Fibroblast of pulmonary artery (primary cell): ENCODE data around the gene RAB6A.

ENCODE experiments used
- DNase-seq: peaks from one replicate; pipeline ENCODE4 v3.0.0-alpha.2; 2010; ENCODE audit warnings: low read depth
- H3K4me3 ChIP-seq: replicated peaks from 2 replicates; pipeline ENCODE4 v1.5.1; 2011; ENCODE audit warnings: low read depth, mild to moderate bottlenecking, control low read depth, low read length, moderate library complexity
- CTCF ChIP-seq: IDR thresholded peaks from 2 replicates; pipeline ENCODE4 v1.5.1; 2011; ENCODE audit warnings: mild to moderate bottlenecking, control low read depth, low read length, inconsistent platforms; ENCODE audit errors: missing control alignments

RAB6A gene

GRCh38 chr11:73640592-73640991 lies 120.3 kb downstream of the RAB6A start:
- no peak for DNase-seq
- no peak for TF ChIP-seq CTCF
- no peak overlapping the region for H3K4me3 ChIP-seq

- TF ChIP-seq CTCF, result no peak
- no peak overlapping the region for H3K4me3 ChIP-seq
- no peak for DNase-seq
These were observed 123.9 kb downstream of the RAB6A start for GRCh38 chr11:73637012-73637411.

- H3K4me3 ChIP-seq, result no peak overlapping the region
- TF ChIP-seq CTCF, result no peak
- no peak for DNase-seq
These were observed 124.6 kb downstream of the RAB6A start for GRCh38 chr11:73636249-73636648.

- DNase-seq, result no peak
- no peak for TF ChIP-seq CTCF
- no peak overlapping the region for H3K4me3 ChIP-seq
These were observed 125.2 kb downstream of the RAB6A start for GRCh38 chr11:73635721-73636120.

- no peak overlapping the region for H3K4me3 ChIP-seq
- DNase-seq, result no peak
- TF ChIP-seq CTCF, result no peak
These were observed 126.9 kb downstream of the RAB6A start for GRCh38 chr11:73633999-73634398.

GRCh38 chr11:73632996-73633395 lies 127.9 kb downstream of the RAB6A start:
- no peak overlapping the region for H3K4me3 ChIP-seq
- DNase-seq, result no peak
- TF ChIP-seq CTCF, result no peak

GRCh38 chr11:73629907-73630306 lies 131.0 kb downstream of the RAB6A start:
- DNase-seq, result no peak
- TF ChIP-seq CTCF, result no peak
- no peak overlapping the region for H3K4me3 ChIP-seq
